Measurements from ENCODE around the gene ADAMTS2. TPM values are rescaled to one million over a fixed set of nuclear protein-coding genes. Genes with fewer than 3 reads are reported as not detected.

The ADAMTS2 gene
- total RNA-seq, 1 experiment from 2014 or later: 3.9 TPM

GRCh38 chr5:179281694-179282093 lies 63.6 kb downstream of the ADAMTS2 start:
- Histone ChIP-seq H3K79me2 (ENCODE audit: insufficient read depth, low read length) (no peaks in the 10 kb centered on the region), H3K9me2 (ENCODE audit: insufficient read depth) (no peaks in the 10 kb centered on the region), H3K36me3 (ENCODE audit: control insufficient read depth in 1 of 2, insufficient read depth in 2 of 2, low read length in 2 of 2) (no peaks in the 10 kb centered on the region), H3K4me2 (ENCODE audit: low read length) (no peak overlapping the region), H3K4me3 (replicated peaks in 1 of 2; ENCODE audit: low read depth in 1 of 2, low read length in 2 of 2) (no peak overlapping the region), H4K20me1 (ENCODE audit: insufficient read depth) (no peaks in the 10 kb centered on the region), H3K27ac (ENCODE audit: low read depth, low read length) (no peak overlapping the region), H3K9ac (ENCODE audit: low read length) (no peak overlapping the region), H3K9me3 (ENCODE audit: control insufficient read depth in 1 of 2, insufficient read depth in 1 of 2, low read depth in 1 of 2, low read length in 2 of 2) (no peaks in the 10 kb centered on the region), H3K27me3 (ENCODE audit: insufficient read depth, low read length) (no peaks in the 10 kb centered on the region), H3K4me1 (ENCODE audit: control insufficient read depth in 1 of 2, insufficient read depth in 2 of 2, low read length in 2 of 2) (no peaks in the 10 kb centered on the region; a peak in 1 of 4 replicates), H2AFZ (ENCODE audit: low read depth, low read length, poor library complexity, severe bottlenecking) (no peak overlapping the region)
- TF ChIP-seq SIN3A (IDR thresholded peaks at IDR 0.05; ENCODE audit: low read depth): no peak
- TF ChIP-seq TCF7L2 (IDR thresholded peaks at IDR 0.05; ENCODE audit: borderline replicate concordance, extremely low read depth, insufficient read depth, insufficient read length): no peak
- TF ChIP-seq MAX (IDR thresholded peaks at IDR 0.05): no peak
- no peak for TF ChIP-seq SRF (IDR thresholded peaks at IDR 0.05; ENCODE audit: low read depth)
- TF ChIP-seq ZNF274 (IDR thresholded peaks at IDR 0.05; ENCODE audit: low read depth, low read length): no peak
- TF ChIP-seq POLR2A (IDR thresholded peaks at IDR 0.05; ENCODE audit: borderline replicate concordance, extremely low read depth, insufficient read depth, insufficient read length): no peak
- no peak for TF ChIP-seq FOSL1 (IDR thresholded peaks at IDR 0.05; ENCODE audit: low read depth)
- no peak for TF ChIP-seq ATF3 (IDR thresholded peaks at IDR 0.05)
- no peak for ATAC-seq
- ChIA-PET RAD21 (ENCODE audit: low non-redundant PET in 1 of 2, low total read pairs in 2 of 2, uncharacterized antibody in 2 of 2, unreplicated experiment in 2 of 2) (no interaction called here), POLR2A (no interaction called here), CTCF (no interaction called here)
- DNase-seq (ENCODE audit: low read depth, low spot score): no peak
- intact Hi-C loops (cut with micrococcal nuclease): no loop called here
- BruUV-seq (replicated peaks): no TSS peak

GRCh38 chr5:179280095-179280490 lies 65.2 kb downstream of the ADAMTS2 start:
- no peak for ATAC-seq
- intact Hi-C loops (cut with micrococcal nuclease): no loop called here

More at GRCh38 chr5:179280095-179280490, 65.2 kb downstream of the ADAMTS2 start:
- H3K36me3 ChIP-seq (ENCODE audit: control insufficient read depth in 1 of 2, insufficient read depth in 2 of 2, low read length in 2 of 2): no peaks in the 10 kb centered on the region
- DNase-seq (ENCODE audit: low read depth, low spot score): no peak
- BruUV-seq (replicated peaks): no TSS peak
- TF ChIP-seq REST (IDR thresholded peaks at IDR 0.05; ENCODE audit: low read depth) (no peak), ELF1 (IDR thresholded peaks at IDR 0.05; ENCODE audit: borderline replicate concordance, low read depth) (no peak), EGR1 (IDR thresholded peaks at IDR 0.05; ENCODE audit: low read depth) (no peak), CBX3 (IDR thresholded peaks at IDR 0.05; ENCODE audit: low read depth) (no peak), SRF (IDR thresholded peaks at IDR 0.05; ENCODE audit: low read depth) (no peak), CEBPB (IDR thresholded peaks at IDR 0.05; ENCODE audit: low read depth) (no peak), ATF3 (IDR thresholded peaks at IDR 0.05) (no peak), TCF7L2 (IDR thresholded peaks at IDR 0.05; ENCODE audit: borderline replicate concordance, extremely low read depth, insufficient read depth, insufficient read length) (no peak), EZH2phosphoT487 (IDR thresholded peaks at IDR 0.05; ENCODE audit: borderline replicate concordance) (no peak), YY1 (IDR thresholded peaks at IDR 0.05; ENCODE audit: extremely low read depth, insufficient replicate concordance, low read depth, low read length) (no peak), RAD21 (IDR thresholded peaks at IDR 0.05; ENCODE audit: low read depth) (no peak)
- H3K4me2 ChIP-seq (ENCODE audit: low read length): no peak overlapping the region
- H3K4me1 ChIP-seq (ENCODE audit: control insufficient read depth in 1 of 2, insufficient read depth in 2 of 2, low read length in 2 of 2): peaks cover 0 to 13% of the 10 kb centered on the region in 2 experiments; a peak in 2 of 4 replicates
- POLR2A ChIA-PET: no interaction called here
- no peak overlapping the region for H2AFZ ChIP-seq (ENCODE audit: low read depth, low read length, poor library complexity, severe bottlenecking)
- no peaks in the 10 kb centered on the region for H3K9me3 ChIP-seq (ENCODE audit: control insufficient read depth in 1 of 2, insufficient read depth in 1 of 2, low read depth in 1 of 2, low read length in 2 of 2)
- RAD21 ChIA-PET (ENCODE audit: low non-redundant PET in 1 of 2, low total read pairs in 2 of 2, uncharacterized antibody in 2 of 2, unreplicated experiment in 2 of 2): no interaction called here
- H3K9me2 ChIP-seq (ENCODE audit: insufficient read depth): no peaks in the 10 kb centered on the region
- H3K4me3 ChIP-seq (replicated peaks in 1 of 2; ENCODE audit: low read depth in 1 of 2, low read length in 2 of 2): no peak overlapping the region
- no peaks in the 10 kb centered on the region for H3K27me3 ChIP-seq (ENCODE audit: insufficient read depth, low read length)
- CTCF ChIA-PET: no interaction called here
- no peak overlapping the region for H3K27ac ChIP-seq (ENCODE audit: low read depth, low read length)
- no peaks in the 10 kb centered on the region for H3K79me2 ChIP-seq (ENCODE audit: insufficient read depth, low read length)
- H3K9ac ChIP-seq (ENCODE audit: low read length): no peak overlapping the region
- no peaks in the 10 kb centered on the region for H4K20me1 ChIP-seq (ENCODE audit: insufficient read depth)

Measured in HCT116 (cell line).